Measurements from ENCODE around the gene SEC22C.

Gene SEC22C

DNA sequence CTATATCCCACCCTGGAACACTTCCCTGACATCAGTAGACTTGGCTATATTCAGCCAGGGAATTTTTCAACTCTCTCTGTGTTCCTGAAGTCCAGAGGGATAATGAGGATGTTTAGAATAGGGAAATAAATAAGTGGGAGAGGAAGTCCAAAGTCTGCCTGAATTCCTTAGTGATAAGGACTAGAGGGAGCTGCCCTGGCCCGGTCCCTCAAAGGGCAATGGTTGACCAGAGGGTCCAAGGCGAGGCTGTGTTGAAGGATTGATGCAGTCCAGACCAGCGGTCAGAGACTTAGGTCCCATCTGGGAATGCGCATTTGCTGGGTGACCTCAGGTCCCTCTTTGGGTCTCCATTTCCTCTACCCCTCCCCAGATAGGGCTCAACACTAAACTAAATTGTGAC, 71.4 kb downstream of the SEC22C start:
- no peak for DNase-seq

DNA sequence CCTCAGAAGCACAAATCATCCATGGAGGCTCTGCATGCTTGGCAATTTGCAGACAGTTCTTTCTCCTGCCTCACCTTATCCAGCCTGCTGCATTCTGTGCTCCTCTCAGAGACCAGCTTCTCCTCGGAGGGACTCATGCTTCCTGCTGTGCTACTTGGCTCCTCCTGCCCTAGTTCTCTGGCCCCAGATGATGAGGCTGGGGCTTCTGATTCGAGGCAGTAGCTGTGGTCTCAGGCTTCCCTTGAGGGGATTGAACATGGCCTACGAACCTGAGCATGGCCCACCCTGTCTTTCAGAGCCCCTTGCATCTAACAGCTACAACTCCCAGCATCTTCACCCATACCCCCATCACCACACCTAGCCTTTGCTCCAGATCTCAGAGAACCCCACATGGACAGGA, 72.7 kb downstream of the SEC22C start:
- DNase-seq: no peak

DNA sequence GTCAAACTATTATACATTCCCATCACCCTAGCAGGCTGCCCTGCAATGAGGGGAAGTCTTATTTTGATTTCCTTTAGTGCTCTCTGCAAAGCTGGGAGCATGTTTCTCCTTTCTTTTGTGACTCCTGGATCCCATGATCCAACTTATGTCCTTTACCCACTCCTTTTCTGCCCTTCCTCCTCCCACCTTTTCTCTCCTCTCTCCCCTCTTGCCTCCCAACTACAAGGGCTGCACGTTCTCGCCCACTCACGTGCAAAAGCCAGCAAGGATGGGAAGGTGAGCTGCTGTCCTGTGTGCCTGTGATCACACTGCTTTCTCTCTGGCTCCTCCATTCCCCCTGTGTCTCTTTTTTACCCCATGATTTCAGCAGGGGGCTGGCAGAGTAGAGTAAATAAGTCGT, 73.2 kb downstream of the SEC22C start:
- no peak for DNase-seq

DNA sequence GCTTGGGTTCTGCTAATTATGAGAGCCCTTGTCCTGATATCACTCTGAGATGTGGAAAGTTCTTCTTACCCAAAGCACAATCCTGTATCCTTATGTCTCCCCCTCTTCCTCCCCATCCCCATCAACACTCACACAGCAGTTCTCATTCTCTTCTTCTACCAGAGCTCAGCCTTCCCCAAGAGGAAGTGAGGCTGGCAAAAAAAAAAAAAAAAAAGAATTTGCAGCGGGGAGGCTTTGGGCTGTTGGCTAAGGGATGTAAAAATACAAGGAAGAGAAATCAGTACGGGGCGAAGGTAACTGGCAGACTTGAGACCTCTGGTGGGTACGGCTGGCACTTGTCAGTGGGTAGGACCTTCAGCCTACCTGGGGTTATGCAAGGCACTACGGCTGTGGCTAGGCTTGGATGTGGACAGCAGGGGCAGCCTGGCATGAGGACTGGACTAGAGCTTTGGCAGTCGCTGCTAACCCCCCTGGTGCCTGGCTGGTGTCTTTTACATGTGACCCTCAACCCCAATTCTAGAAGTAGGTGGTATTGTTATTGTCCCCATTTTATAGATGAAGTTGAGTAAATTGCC, 73.9 kb downstream of the SEC22C start:
- no peak for DNase-seq

DNA sequence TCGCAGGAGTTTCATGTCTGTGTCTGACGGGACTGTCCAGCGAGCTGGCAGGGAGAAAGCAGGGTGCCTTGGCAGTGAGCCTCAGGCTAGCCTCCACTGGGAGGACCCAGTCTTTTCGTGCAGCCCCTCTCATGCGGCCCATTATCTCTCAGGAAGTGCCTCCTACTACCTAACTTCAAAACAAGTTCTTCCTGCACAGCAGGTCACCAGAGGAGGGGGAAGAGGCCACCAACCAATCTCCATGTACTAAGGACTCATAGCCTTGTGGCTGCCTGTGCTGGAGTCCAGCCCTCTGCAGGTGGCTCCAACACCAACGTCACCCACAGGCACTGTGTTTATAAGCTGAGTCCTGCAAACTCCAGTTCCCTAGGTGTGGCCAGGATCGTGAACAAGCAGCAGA, 74.5 kb downstream of the SEC22C start:
- no peak for DNase-seq

DNA sequence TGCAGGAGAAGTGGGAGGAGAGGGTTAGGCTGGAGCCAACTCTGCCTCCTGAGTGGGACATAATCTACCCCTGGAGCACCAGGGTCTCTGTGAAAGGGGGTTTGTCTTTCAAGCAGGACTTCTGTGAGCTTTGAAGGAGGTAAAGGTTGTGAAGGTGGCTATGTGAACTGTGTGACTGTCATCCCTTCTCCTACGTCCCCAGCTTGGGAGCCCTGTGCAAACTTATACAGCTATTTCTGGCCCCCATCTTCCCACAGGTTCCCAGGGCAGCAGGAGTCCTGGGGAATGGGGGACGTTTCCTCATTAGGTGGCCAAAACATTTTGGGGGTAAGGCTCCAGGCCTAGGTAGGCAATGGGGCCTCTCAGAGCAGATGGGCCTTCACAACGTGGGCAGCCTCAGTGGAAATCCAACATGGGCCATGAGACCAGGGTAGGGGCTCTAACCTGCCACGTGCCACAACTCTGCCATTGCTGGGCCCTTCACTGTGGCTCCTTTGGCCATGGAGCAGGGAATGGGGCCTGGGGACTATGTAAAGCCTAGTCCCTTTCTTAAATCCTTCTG, 75.8 kb downstream of the SEC22C start:
- no peak for DNase-seq

DNA sequence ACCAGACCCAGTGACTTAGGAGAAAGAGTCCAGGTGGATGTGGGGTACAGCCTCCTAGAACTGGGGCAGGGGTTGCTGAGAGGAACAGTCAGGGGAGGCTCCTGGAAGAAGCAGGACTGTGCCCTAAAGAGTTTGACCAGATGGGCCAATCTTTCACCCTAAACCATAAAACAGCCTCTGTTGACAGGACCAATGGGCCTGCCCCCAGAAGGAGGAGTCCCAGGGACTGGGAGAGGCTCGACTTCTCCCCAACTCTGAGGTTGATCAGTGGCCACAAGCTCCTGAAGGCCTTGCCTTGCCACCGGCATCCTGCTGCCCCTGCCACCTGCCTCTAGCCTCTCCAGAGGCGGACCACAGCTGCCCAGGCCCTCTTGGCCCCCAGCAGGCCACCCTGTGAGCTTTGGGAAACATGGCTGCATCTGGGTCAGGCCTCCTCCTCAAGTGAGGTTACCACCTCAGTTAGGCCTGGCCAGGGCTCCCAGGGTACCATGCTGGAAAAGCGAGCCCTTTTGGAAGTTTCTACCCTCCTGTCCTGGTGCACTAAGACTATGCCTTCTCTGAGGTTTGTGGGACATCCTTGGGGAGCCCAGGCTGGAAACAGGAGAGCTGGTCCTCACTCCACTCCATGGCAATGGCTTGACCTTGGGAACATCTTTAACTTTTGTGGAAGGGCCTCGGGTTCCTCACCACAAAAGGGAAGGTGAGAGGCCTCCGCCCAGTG, 76.5 kb downstream of the SEC22C start:
- DNase-seq: no peak

DNA sequence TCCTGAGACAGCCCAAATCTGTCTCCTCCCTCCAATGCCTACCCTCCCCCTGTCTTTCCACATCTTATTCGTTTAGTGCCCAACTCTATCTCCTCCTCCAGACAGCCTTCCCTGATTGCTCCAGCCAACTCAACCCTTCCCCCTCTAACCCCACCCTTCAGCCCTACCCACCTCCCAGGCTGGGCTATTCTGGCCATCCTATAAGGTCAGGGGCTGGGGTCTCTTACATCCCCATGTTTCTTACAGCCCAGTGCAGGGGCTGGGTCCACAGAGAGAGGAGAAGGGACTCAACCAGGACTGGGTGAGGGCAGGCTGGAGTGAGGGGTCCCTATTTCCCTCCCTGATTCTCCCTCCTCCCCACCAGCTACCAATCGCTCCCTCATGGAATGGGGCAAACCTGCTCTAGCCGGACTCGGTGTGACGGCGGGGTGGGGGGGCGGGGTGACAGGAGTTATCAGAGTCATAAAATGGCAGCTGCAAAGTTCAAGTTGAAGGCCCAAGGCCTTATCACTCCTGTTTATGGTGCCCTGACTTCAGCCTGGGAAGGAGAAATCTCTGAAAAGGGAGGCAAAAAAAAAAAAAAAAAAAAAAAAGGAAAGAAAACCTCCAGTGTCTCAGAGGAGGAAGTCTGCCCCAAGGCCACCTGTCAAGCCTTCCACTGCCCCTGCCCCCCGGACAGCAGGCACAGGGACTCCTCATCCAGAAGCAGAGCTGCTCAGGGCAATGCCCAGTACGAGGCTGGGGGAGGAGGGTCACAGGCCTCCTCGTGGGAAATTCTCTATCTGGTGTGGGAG, 77.2 kb downstream of the SEC22C start:
- no peak for DNase-seq

DNA sequence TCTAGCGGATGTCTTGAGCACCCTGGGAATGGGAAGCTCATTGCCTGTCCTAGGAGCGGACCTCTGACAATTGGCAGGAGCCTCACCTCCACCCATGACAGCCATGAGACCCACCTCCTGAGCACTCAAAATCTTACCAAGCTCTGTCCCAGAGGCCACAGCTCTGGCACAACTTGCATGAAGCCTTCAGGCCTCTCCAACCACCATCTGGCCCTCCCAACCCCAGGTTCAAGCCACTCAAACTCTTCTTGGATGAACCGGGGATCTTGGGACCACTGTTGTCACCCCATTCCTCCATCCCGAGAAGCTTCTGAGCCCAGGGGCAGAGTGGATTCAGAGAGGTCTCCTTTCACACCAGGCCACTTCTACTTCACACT, 77.8 kb downstream of the SEC22C start:
- no peak for DNase-seq

DNA sequence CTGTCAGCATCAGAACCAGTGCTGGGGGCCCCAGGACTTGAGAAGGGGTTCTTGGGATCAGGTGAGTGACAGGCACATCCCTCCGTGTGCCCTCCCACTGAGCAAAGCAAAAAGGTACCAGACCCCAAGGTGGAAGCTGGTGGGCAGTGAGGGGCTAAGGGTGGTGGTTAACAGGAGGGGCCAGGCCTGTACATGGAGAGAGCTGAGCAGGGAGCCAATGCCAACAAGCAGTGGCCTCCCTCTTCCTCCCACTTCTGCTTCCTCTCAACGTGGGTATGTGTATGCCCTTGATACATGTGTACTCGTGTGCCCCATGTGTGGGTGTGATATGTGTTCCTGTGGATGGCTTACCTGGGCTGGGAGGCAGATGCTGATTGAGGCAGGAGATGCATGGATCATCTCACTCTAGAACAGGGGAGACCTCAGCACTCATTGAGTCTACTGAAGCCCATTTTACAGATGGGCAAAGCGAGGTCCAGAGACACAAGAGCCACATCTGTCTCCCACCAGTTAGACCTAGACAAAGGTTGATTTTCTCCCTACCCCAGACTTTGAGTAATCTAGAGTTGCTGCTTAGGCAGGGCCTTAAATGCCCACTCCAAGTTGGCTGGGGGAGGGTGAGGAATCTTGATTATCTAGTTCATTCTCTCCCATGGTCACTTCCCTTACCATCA, 78.4 kb downstream of the SEC22C start:
- DNase-seq: no peak

DNA sequence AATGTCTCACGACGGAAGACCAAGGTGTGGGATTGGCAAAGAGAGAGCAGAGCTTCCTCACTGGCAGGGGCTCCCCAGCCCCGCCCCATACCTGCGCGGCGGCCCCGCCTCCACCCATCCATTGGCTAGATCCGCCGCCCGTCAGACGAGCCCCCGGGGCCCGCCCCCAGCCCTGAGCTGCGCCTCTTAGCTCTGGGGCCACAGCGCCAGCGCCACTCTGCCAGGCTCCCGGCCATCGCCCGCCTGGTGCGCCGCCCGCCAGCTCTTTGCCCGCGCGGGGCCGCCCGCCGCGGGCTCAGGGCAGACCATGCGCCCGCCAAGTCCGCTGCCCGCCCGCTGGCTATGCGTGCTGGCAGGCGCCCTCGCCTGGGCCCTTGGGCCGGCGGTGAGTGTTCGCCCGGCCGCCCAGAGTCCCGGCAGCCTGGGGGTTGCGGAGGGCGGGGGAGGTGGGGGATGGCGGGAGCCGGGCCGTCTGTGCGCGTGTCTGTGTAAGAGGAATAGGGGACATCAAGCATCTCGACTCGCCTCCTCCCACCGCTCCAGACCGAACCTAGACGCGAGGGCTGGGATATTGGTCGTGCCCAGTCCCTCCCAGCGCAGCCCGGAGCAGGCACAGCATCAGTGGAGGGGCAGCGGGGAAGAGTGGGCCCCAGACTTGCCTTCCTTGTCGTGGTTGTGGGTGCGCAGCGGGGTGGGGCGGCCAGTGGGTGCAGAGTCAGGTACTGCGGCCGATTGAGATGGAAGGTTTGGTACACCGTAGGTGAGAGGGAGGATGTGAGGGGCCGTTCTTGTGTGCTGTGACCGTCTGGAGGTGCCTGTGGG, 79.1 kb downstream of the SEC22C start, which contains the start of gene VIPR1:
VIPR1 (plus strand) TSS at position 215 of the 822 bp plus-strand sequence; CDS start at position 308, 93 bp downstream.
- peak; percentile 92 for DNase-seq

DNA sequence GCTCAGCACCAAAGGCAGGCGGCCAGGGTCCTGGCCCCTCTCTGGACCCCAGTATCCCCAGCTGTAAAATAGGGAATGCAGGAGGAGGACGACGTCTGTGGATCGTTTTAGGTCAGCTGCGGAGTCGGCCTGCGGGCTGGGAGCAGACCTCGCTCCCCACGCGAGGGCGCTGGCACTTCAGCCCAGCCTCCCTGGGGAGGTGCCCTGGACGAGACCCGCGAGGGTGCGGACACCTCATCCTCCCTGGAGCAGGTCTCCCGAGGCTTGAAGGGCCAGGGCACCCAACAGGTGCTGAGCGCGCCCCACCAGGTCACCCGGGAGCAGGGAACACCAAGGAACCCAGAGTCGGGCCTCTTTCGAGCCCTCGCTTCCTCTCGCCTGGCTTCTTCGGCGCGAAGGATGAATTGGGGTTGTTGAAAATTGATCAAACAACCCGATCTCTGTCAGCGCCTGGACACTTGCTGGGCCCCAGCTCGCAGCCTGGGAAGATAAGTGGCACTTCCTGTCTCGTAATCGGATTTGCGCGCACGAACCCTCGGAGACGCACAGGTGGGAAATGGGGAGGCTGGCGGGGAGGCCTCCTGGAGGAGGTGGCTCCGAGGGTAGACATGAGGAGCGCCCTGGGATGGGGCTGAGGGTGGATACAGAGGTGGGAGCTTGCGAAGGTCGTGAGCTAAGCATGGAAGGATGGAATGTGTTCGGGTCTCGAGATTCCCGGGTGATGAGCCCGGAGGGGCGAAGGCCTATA, 79.9 kb downstream of the SEC22C start:
- peak; percentile 56 for DNase-seq

DNA sequence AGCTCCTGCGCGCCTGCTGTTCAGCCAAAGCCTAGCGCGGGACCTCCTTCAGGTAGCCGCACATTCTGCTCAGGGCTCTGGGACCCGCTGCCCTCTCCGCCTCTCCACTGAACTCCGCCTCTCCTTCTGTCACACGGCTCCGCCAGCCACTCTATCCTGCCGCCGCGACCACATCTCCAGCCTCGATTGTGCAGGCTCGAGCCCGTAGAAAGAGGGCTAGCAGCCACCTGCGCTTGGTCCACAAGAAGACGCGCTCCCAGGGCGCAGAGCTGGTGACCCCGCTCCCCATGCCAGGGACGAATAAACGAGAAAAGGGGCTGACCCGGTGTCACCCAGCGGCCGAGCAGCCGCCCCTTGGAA, 80.5 kb downstream of the SEC22C start:
- no peak for DNase-seq

DNA sequence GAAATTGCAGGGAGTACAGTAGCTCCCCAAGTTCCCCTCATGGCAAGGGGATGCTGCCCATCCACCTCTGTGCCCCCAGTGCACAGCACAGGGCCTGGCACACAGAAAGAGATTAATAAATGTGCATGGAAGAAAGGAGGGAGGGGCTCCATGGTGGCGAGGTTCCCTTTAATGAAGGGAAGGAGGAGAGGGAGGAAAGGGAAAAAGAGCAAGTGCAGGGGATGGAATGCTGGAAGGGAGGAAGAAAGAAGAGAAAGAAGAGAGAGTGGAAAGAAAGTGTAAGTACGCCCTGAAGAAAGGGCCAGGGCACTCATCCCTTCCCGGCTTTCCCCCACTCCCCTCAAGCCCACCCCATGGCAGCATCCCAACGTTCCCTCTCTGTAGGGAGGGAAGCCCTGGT, 80.9 kb downstream of the SEC22C start:
- no peak for DNase-seq

DNA sequence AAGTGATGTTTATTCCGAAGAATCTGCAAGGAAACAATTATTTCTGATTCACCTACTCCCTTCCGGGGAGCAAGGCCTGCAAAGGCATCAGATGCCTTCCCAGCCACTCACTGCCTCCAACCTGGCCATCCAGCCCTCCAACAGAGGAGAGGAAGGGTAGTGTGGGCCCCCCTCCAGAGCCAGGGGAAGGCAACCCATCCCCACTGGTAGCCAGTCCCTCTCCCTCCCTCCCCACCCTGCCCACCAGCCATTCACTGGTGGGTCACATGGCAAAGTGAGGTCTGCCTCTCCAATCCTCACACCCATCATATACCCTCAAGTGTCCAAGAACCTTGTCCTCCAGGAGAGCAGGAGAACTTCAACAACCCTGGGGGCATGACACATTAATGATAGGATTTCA, 81.7 kb downstream of the SEC22C start:
- DNase-seq: no peak

DNA sequence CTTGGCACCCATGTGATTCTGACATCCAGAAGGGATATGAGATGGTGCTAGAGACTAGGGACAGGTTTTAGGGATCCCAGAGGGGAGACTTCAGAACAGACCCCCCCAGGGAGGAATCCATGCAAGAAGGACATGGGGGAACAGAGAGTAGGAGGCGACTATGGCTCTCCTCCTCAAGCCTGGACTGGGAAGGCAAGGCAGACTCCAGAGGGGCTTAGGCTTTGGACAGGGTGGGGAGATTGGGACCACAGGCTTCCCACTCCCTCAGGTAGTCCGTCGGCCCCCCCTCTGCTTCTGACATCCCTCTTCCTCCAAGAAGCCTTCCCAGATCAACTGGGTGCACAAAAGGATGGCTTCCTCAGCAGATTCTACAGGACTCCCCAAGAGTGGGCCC, 82.3 kb downstream of the SEC22C start:
- no peak for DNase-seq

DNA sequence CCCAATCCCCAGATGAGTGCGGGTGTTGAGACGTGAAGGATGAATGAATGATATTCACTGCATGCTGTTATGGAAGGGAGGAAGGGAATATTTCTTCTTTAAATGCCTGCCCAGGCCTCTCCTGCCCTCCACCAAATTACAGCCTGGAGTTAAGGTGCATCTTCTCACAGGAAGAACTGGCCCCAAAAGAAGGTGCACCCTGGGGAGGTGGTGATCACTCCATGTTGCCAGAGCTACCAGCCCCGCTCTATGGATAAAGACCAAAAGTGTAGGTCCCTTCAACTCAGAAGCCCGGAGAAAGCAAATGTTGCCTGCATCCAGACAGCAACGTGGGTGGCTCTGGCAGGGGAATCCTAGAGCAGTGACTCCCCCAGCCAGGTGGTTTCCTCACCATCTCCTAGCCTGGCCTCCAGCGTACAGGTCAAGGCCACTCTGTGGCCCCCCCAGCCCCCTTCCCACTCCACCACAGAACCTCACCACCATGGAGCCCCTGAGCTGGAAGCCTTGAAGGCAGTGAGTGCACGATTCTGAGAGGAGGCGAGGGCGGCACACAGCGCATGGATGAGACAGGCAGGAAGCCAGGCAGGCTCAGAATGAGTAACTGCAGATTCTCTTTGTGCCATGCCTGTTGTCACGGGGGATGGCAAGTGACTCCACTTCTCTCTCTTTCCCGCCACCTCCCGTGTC, 82.8 kb downstream of the SEC22C start:
- DNase-seq: no peak

DNA sequence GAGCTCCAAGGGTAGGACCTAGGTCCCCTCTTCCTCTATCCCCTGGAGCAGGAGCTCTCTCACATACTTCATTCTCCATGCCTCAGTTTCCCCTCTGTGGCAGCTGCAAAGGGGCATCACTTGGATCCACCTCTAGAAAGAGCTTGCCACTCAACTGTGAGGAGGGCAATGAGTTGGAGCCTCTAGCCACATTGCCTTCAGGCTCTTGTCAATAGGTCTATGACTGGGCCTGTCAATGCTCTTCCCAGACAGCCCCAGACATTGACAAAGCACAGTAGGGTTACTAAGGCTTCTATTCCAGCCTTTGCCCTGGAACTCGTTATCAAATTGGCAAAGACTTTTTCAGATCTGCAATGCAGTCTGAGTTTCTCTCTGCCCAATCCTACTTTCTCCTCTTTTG, 83.7 kb downstream of the SEC22C start:
- DNase-seq: no peak
